Epithelial cell of prostate (primary cell): Measurements from ENCODE around the gene RNF182.

Experiments used
- DNase-seq: peaks from one replicate; pipeline ENCODE4 v3.0.0-alpha.2; 2011; ENCODE audit warnings: low read depth, low spot score
- H3K27ac ChIP-seq: fragments of 450-650 bp; 2 replicates; pipeline ENCODE4 v1.5.1; 2017; ENCODE audit warnings: mild to moderate bottlenecking

RNF182 gene

GRCh38 chr6:14023855-14024254 is 99.1 kb downstream of the RNF182 start:
- no peak overlapping the region for H3K27ac ChIP-seq
- no peak for DNase-seq

GRCh38 chr6:14025160-14025559 is 100.4 kb downstream of the RNF182 start:
- no peak overlapping the region for H3K27ac ChIP-seq
- DNase-seq: no peak

GRCh38 chr6:14026831-14027539 is 102.2 kb downstream of the RNF182 start:
- H3K27ac ChIP-seq: no peak overlapping the region
- no peak for DNase-seq

- H3K27ac ChIP-seq: no peak overlapping the region
- no peak for DNase-seq
These were observed 103.9 kb downstream of the RNF182 start for GRCh38 chr6:14028631-14029030.

GRCh38 chr6:14029605-14030004 is 104.9 kb downstream of the RNF182 start:
- H3K27ac ChIP-seq: no peak overlapping the region
- no peak for DNase-seq
